Measurements from ENCODE around the gene LEMD2. TPM values are rescaled to one million over a fixed set of nuclear protein-coding genes. Genes with fewer than 3 reads are reported as not detected.

LEMD2 gene
- total and polyA plus RNA-seq, 11 donors = 21.2 to 51.3 (median 25.9) TPM

DNA sequence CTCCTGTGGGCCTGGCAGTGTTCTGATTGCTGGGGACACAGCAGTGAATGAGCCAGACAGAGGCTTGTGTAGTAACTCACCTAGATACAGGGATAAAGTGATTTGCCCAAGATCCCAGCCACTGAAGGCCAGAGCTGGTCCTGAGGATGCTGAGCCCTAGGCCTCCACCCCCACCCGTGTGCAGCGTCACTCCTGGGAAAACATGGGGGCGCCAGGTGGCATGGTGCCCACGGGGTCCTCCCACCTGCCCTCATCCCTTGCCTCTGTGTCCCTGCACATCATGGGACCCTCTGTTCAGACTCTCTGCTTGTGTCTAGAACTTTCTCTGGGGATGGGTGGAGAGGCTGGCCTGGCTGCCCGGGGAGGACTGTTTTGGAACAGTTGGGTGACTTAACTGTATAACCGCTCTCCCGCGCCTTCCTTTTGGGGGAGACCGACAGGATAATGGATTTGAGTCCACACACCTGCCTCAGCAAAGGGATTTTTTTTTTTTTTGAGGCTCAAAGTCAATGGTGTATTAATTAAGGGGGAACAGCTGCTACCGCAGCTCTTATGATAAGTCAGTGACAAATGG is 19.6 kb downstream of the LEMD2 start:
- intact Hi-C loops (cut with DNase I) = loop anchor here in 6 of 10 donors (2.0 to 10.0 kb wide), 6 partner anchors 55 to 385 kb away; partner anchors contain the start of genes BAK1 (in 1 of the 6) and UQCC2 (in 1 of the 6)
- Histone ChIP-seq H3K27me3 (no peaks in the 10 kb centered on the region), H3K36me3 (peaks cover 0 to 25% (median 19%) of the 10 kb centered on the region in 9 donors), H3K27ac (no peak overlapping the region), H3K4me1 (peaks cover 0 to 37% (median 27%) of the 10 kb centered on the region in 12 donors), H3K4me3 (no peak overlapping the region), H3K9me3 (peaks cover 0 to 5% (median 0%) of the 10 kb centered on the region in 12 donors)
- DNase-seq = peak in 1 of 5 donors; percentile 40
- 70 to 81% (median 75%) methylated on average over 10 of the region's 10 CpGs for WGBS, 4 donors
- TF ChIP-seq POLR2A (IDR thresholded peaks at IDR 0.05) = no peak
- TF ChIP-seq, protein P1, sequence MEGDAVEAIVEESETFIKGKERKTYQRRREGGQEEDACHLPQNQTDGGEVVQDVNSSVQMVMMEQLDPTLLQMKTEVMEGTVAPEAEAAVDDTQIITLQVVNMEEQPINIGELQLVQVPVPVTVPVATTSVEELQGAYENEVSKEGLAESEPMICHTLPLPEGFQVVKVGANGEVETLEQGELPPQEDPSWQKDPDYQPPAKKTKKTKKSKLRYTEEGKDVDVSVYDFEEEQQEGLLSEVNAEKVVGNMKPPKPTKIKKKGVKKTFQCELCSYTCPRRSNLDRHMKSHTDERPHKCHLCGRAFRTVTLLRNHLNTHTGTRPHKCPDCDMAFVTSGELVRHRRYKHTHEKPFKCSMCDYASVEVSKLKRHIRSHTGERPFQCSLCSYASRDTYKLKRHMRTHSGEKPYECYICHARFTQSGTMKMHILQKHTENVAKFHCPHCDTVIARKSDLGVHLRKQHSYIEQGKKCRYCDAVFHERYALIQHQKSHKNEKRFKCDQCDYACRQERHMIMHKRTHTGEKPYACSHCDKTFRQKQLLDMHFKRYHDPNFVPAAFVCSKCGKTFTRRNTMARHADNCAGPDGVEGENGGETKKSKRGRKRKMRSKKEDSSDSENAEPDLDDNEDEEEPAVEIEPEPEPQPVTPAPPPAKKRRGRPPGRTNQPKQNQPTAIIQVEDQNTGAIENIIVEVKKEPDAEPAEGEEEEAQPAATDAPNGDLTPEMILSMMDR (IDR thresholded peaks at IDR 0.05) = no peak
- no peak for ATAC-seq

GRCh38 chr6:33768644-33769120 is 20.2 kb downstream of the LEMD2 start:
- no peak overlapping the region for H3K4me3 ChIP-seq
- ATAC-seq (peak; percentile 60 to 71 (median 66)), DNase-seq (peak; percentile 68 to 85 (median 80))
- H3K27ac ChIP-seq = no peak overlapping the region
- H3K36me3 ChIP-seq = peaks cover 0 to 19% (median 15%) of the 10 kb centered on the region in 9 donors
- no peaks in the 10 kb centered on the region for H3K27me3 ChIP-seq
- intact Hi-C loops (cut with DNase I) = loop anchor here in 6 of 10 donors (2.0 to 10.0 kb wide), 6 partner anchors 54 to 386 kb away; partner anchors contain the start of genes BAK1 (in 1 of the 6) and UQCC2 (in 1 of the 6)
- 34 to 38% (median 34%) methylated on average over 7 of the region's 7 CpGs for WGBS, 4 donors
- TF ChIP-seq, protein P1 (IDR thresholded peaks at IDR 0.05) = peak; percentile 70 to 89 (median 81)
- TF ChIP-seq POLR2A (IDR thresholded peaks at IDR 0.05) = no peak
- peaks cover 0 to 5% (median 0%) of the 10 kb centered on the region in 12 donors for H3K9me3 ChIP-seq
- peaks cover 0 to 37% (median 27%) of the 10 kb centered on the region in 12 donors for H3K4me1 ChIP-seq

DNA sequence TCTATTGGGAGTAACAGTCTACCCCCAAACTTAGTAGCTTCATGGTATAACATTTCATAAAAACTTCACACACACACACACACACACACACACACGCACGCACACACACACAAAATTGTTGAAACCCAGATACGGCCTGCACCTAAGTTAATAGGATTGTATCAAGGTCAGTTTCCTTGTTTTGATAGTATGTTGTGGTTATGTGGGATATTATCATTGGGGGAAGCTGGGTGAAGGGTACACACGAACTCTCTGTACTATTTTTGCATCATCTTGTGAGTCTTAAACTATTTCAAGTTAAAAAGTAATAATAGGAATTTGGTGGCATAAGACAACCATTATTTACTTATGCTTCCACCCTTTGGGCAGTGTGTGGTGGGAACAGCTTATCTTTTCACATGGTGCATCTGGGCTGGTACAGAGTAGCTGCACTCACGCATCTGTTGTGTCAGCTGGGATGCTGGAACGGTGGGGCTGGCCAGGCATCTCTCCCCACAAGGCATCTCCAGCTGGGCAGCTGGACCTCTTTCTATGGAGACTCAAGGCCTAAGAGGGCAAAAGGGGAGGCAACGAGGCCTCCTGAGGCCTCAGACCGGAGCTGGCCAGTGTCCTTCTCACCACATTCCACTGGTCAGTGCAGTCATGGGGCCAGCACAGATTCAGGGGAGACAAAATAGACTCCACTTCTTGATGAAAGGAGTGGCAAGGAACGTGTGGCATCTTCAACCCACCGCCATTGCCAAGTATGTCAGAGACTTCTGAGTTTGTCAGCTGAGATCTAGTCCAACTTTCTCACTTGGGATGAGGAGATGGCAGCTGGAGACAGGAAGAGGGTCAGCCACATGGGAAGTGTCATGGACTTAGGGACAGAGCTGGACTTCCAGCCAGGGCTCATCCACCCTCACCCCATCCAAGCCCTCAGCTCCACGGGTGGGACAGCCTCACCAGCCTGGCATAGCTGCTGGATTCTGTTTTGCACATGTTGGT is 21.7 kb downstream of the LEMD2 start:
- peaks cover 0 to 5% (median 0%) of the 10 kb centered on the region in 12 donors for H3K9me3 ChIP-seq
- H3K27me3 ChIP-seq = no peaks in the 10 kb centered on the region
- no peak for DNase-seq
- TF ChIP-seq, protein P1 (IDR thresholded peaks at IDR 0.05) = no peak
- no peak for TF ChIP-seq POLR2A (IDR thresholded peaks at IDR 0.05)
- 73 to 81% (median 76%) methylated on average over 11 of the region's 11 CpGs for WGBS, 4 donors
- no peak overlapping the region for H3K4me3 ChIP-seq
- no peak for ATAC-seq
- peaks cover 0 to 35% (median 25%) of the 10 kb centered on the region in 12 donors for H3K4me1 ChIP-seq
- H3K27ac ChIP-seq = no peak overlapping the region
- intact Hi-C loops (cut with DNase I) = loop anchor here in 3 of 10 donors (5.0 to 10.0 kb wide), 4 partner anchors 52 to 385 kb away; partner anchors contain the start of genes BAK1 (in 1 of the 3) and UQCC2 (in 1 of the 3)
- peaks cover 0 to 4% (median 2%) of the 10 kb centered on the region in 9 donors for H3K36me3 ChIP-seq

Data from heart left ventricle (tissue), 16 donors.